HG02678 (cell line): ENCODE data around the gene LGR6.
A peak's percentile ranks its signal among the peaks of the same experiment; 100 is the strongest.

Source experiments
- ATAC-seq: cut with Tn5 transposase; IDR thresholded peaks from one replicate; pipeline ENCODE4 v1.9.1; 2021; ENCODE audit warnings: mild to moderate bottlenecking, moderate library complexity; ENCODE audit not compliant: unreplicated experiment

LGR6 gene

DNA sequence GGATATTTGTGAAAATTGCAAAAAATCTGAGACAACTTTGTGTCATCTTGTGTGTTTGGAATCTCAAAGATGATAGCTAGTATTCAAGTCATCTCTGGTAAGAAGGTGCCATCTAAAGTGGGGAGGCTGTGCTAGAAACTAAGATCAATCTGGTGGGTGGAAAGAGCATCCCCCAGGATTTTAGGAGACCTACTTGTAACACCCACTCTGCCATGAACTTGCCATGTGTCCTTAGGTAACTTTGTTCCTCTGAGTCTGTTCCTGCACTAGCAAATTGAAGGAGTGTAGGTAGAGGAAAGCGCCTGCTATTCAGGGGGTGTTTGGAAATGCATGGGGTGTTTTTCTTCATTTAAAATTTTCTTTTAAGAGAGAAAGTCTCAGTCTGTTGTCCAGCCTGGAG lies 24.4 kb downstream of the LGR6 start:
- no peak for ATAC-seq

DNA sequence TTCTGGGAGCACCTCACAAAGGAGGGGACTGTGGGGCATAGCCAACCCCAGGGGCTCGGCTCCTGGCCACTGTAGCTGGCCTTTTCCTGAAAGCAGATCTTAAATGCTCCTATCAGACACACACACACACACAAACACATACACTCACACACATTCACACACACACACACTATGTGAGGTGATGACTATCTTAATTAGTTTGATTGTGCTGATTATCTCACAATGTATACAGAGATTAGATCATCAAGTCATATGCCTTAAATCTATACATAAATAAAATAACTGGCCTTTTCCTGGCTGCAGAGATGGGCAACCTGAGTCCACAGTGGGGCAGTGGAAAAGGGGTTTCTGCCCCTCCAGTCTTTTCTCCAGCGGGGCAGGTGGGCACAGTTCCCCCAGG lies 27.1 kb downstream of the LGR6 start:
- no peak for ATAC-seq

DNA sequence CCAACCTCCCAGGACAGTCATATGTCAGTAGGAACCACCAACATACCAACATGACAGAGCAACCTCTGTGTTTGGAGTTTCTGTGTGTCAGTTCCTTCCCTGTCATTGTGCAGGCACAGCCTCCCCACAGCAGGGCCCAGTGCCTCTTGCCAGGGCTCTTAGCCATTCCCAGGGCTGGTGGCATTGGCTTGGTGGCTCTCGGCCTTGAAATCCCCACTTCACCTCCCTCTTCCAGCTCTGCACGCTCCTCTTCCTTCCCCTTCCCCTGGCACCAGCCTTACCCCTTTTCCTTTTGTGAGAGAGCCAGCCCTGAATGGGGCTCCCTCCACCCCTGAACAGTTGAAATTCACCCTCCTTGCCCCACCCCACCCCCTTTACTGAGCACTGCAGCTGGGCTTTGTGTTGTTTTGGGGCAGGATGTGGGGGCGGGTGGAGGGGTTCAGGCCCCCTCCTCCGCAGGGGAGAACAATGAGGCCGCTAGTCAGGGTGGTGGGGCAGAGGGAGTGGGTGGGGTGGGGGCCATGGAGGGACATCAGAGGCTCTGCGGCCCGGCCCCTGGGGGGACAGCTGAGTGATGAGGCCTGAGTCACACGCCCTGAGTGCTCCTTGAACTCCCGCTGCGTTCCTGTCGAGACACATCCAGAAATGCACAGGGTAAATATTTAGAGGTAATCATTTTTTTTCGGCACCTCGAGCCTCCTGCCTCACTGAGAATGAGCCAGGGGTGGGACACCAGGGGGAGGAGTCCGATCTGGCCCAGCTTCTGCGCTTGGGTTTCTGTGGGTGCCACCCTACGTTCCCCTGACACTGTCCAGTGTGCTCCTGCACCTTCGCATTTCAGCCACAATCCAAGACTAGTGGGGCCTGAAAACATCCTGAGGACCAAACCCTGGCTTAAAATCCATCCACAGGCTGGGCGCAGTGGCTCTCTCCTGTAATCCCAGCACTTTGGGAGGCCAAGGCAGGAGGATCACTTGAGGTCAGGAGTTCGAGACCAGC lies 28.6 kb downstream of the LGR6 start:
- no peak for ATAC-seq

DNA sequence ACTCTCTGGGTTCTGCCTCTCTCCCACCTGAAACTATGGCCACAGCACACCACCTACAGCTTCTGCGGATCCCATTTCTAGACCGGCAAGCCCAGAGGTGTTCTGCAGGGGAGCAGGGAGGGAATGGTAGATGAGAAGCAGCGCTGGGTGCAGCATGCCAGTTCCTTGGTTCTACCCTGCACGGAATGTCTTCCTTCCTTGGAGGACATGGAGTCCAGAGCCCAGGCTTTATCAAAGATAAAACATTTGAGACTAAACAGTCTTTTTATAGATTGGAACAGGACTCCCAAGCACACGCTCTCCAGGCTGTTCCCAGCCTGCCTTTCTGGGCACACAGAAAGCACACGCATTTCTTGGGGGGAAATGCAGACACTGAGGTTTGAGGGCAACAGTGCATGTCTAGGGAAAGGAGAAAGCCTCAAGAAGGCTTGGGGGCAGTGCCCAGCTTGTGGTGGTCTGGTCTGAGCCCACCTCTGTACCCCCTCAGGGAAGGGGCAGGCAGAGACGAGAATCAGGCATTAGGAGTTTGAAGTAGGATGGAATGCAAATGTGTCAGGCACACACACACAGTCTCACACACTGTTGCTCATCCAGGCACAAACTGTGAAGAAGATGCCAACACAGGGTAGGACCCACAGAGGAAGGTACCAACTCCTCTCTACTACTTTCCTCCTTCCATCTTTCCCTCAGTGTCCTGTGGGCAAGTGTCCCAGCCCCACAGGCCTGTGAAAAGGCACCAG lies 29.7 kb downstream of the LGR6 start:
- ATAC-seq: no peak

DNA sequence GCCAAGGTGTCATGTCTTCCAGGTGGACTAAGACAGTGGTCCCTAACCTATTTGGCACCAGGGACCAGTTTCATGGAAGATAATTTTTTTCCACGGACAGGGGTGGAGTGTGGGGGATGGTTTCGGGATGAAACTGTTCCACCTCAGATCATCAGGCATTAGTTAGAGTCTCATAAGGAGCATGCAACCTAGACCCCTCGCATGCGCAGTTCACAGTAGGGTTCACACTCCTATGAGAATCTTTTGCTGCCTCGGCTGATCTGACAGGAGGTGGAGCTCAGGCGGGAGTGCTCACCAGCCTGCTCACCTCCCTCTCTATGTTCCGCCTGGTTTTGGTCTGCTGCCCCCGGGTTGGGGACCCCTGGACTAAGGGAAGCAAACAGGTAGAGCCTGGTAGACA lies 30.9 kb downstream of the LGR6 start:
- no peak for ATAC-seq

DNA sequence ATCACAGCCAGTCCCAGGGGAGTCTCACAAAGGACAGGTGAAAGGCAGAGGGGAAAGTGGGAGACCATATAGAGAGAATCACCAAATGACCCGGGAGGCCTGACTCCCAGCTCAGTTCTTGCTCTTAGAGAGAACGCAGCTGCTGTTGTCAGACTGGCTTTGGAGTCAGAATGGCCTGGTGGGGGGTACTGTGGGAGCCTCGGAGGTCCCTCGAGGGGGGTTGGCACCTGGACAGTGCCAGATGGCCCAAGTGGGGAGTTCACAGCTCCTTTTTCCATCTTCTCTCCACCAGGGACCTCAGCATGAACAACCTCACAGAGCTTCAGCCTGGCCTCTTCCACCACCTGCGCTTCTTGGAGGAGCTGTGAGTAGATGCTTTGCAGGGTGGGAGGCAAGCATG lies 31.5 kb downstream of the LGR6 start:
- no peak for ATAC-seq

DNA sequence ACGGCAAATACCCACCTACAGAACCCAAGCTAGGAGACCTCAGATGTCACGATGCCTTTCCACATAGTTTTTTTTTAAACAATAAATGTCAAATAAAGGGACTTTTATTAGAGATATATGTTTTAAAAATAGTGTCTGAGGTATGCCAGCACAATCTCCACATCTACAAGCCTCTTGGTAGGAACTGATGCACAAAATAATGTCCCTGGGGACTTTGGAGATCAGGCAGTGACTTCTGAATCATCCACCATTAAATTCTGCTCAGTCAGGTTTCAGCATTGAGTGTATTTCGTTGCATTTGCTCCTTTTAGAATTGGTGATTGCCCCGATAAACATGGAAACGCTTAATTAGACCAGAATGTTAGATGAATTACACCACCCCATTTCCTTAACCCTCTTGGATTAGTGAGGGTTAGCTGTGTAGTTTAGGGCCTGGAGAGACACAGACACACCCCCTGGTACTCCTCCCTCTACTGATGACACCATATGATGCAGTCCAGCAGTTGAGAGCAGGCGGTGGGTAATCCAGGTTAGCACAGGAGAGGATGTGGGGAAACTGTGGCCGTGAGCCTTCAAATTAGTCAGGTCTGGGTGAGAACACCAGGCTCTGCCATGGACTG lies 33.6 kb downstream of the LGR6 start:
- ATAC-seq: no peak

DNA sequence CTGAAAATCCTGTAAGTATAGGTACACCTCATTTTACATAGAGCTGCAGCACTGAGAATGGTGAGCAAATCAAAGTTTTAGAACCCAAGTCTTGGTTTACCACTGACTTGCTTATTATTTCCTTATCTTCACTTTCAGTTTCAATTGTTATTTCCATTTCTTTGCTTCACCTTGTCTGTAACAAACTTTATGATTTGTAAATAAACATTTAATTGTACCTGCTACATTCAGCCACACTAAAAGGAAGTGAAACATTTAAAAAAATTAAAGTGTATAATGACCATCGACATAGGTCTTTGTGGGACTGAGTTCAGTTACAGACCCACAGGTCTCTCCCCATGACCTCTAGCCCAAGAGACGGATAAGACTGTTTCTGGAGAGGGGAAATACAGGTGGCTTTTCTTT lies 34.4 kb downstream of the LGR6 start:
- ATAC-seq: no peak

DNA sequence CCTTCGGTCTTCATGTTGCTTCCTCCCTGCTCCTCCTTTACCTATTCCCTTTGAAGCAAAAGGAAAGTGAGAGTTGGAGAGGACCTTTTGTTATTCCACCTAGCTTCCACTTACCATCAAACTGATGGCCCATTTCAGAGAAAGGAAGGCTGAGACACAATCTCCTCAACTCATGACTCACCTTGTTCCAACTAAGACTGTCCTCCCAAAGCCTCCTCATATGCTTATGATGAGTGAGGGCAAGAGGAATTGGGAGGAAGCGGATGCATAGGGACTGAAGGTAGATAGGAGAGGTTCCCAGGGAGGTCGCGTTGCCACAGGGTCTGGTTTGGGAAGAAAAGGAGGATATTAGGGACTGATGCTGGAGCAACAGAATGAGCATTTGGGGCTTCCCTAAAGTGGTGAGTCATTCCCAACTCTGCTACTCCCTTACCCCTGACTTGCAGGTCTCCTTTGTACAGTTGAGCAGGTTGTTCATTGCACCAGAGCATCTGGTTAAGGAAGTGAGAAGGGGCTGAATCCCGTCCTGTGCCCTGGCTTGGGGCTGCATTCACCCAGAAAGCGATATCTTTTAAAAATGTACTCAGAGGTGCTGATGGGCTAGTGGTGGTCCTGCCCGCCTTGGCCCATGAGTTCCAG lies 35.0 kb downstream of the LGR6 start:
- ATAC-seq: no peak

DNA sequence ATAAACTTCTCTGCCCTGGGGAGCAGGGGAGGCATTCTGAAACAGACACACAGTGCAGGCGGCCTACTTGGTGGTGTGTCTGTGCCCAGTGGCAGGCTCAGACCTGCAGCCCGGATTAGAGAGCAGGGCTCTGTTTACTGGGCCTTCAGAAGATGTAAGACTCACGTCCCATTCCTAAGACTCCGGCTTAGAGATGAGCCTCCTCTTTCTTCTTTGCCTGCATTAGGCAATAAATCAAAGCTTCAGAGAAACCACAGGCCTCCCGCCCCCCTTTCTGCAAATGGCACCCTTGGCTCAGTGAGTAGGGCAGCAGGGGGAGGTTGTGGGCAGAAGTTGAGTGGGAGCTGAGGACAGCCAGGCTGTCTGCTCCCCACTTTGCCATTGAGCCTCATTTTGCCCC lies 35.8 kb downstream of the LGR6 start:
- ATAC-seq: no peak

DNA sequence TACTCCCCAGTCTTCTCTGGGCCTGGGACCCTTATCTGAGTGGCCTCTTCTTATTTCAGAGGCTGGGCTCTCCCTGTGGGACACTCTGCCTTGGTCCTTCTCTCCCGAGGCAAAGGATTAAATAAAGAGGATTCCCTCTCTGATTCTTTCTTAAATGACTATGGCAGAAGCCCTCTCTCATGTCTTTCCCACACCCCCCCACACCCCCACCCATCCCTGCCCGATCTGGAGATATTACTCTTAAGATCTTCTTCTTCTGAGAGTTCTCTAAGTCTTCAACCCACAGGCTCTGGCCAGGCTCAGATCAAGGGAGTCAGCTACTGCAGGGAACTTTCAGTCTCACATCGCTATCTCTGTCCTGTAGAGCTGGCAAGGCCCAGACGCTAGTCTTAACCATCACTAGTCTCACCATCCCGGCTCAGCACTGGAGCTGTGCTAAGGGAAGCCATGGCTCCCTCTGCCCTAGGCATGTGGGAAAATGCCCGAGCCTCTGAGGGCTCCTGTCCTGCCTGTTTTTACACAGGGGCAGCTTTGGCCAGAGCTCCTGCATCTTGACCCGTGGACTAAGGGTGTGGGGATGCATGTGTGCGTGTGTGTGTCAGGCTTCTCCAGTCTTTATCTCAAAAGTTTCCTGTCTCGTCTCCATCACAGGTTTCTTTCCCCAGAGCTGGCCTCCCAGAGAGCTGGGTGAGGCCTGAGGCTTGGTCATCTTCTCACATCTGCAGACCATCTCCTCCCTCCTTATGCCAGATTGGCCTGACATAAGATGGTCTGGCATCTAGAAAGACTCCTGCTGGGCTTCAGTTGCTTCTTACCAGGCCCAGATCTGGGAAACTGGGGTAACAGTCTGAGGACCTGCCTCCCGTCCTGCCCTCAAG lies 36.7 kb downstream of the LGR6 start:
- no peak for ATAC-seq

DNA sequence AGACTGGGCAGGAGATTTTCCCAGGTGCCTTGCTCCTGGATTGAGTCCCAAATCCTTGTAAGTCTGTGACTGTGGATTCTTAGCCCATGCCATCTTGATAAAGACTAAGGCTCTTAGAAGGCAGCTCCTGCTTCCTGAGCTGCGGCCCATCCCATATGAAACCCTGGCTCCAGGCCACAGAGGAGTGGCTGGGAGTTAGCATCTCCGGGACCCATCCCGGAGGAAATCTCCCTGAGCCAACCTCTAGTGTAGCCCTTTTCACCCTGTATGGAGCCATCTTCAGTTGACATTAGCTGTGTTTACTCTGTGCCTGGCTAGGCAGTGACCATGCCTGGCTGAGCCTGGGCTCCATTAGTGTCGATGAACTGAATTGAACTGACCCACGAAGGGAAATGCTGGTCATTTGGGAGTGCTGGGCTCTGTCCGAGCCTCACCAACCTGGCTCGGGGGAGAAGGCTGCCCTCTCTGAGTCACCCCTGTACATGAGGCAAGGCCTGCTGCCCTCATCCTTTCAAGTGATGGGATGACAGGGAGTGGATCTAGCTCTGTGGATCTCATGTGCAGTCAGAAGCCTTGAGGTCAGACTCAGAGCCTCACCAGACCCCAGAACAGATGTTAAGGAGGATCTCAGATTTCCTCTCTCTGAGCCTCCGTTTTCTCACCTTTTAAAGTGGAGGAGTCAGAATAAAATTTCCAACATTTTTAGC lies 37.5 kb downstream of the LGR6 start:
- ATAC-seq: no peak

DNA sequence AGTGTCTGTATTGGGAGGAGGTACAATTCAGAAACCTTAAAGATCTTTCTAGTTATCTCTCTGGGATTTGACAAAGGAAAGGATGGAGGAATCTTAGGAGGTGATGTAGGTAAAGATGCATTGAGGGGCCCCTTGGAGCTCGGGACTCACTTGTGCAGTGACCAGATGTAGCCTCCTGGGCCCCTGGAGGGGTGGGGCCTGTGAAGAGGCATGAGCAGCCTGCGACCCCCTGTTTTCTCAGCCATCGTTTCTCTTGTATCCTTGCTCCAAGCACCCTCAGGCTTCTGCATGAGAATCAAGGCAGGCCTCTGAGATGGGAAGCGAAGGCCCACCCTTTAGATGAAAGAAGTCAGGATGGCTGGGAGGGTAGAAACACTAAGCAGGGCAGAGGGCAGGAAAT lies 39.6 kb downstream of the LGR6 start:
- no peak for ATAC-seq

DNA sequence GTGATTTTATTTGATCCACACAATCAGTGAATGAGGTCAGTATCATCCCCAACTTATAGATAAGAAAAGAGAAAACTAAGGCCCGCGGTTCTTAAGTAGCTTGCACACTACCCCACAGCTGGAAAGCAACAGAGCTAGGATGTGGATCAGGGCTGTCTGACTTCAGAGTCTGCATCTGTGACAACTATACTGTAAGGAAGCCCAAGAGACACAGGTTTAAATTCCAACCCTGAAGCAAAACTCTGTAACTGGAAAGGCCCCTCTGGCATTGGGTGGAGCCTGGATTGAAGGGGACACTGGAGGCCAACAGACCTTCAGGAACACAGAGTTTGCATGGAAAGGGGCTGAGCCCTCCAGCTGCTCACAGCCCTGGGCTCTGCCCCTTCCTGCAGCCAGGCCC lies 40.2 kb downstream of the LGR6 start:
- ATAC-seq: no peak

DNA sequence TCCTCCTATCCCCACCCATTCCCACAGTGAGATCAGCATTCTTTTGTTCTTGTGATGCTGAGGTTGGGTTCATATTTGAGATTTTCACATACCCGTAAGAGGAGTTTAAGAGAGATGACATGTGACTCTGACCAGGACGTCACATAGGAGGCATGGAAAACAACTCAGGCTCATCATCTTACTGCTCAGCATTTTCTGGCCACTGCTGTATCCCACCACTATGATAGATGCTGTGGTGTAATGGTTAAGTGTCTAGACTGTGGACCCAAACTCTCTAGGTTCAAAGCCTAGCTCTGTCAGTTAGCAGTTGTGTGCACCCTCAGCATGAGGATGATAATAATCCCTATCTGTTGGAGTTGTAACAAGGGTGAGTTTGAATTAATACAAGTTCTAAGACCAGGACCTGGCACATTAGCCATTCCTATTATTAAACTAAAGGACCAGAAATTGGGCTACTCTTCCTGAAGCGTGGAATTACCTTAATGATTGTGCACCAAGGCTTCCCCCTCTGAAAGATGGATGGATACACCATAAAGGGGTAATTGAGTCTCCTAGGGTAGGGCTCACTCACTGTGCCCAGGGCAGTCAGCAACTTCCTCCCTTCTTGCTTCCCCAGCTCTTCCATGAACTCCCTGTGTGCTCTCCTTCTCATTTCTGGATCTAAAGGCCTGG lies 40.9 kb downstream of the LGR6 start:
- no peak for ATAC-seq

DNA sequence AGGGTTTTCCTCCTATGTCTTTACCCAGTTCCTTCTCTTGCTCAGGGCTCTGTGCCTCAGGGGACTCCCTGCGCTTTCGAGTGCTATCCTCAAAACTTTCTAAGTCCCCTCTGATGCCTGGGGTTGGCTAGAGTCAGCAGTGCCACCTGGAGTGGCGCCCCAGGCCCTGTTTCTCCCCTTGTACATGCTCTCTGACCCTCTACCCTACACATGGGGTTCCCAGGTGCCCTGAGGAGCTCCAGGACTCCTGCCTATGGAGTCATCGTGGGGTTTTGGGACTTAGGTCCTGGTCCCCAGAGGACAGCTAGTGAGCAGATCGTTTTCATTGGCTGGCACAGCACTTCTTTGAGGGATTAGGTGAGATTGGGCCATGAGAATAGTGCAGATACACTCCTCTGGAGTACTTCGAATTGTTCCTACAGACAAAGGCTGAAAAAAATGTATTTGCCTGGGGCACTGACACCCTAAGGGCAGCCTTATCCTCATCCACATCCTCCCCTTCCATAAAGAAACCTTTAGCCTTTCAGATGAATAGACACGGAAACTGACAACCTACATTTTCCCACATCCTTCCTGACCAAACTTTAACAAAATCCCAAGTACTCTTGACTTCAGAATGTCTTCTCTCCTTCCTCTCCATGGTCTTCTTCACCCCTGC lies 41.5 kb downstream of the LGR6 start:
- ATAC-seq: no peak

DNA sequence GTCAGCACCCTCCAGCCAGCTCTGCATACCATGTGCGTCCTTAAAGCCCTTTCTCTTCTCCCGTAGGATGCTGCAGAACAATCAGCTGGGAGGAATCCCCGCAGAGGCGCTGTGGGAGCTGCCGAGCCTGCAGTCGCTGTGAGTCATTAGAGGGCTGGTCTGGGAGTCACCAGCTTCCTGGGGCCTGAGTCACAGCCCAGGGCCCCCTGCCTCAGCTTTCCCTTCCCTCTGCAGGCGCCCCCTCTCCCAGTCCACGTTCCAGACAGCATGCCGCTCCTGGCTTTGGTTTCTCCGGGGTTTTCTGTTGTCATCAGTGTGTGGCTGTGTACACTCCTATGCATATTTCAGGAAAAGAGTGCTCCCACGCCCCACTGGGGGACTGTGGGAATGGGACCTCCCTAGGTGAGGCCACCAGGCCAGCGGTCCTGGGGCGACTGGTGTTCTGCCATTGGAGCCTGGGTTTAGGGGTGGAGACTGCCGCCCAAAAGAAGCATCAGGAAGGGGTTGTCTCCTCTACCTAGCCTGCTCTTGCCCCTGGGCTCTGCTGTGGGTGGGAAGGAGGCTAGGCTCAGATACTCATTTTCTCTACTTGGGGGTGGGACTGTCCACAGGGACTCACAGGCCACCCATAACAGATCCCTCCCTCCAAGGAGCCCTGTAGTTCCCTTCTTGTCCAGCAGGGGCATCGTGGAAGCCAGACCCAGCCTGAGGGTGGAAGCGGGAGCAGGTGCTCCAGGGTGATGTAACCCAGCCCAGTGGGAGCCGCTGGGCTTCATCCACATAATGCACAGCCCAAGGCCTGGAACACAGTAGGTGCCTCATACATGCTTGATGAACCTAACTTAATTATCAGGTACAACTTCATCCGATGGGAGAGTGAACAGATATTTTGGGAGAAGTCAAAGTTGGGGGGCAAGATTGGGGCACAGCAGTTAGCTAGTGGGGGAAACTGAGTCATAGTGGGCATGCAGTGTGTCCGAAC lies 42.5 kb downstream of the LGR6 start:
- ATAC-seq: peak; percentile 59
